IMR-90 (cell line): ENCODE results near the gene OR5A1.

Experiments used
- BHLHE40 ChIP-seq: fragments of 150-350 bp; IDR thresholded peaks from 2 replicates; pipeline ENCODE4 v1.6.1; 2016; ENCODE audit warnings: mild to moderate bottlenecking, low read depth, low read length
- CEBPB ChIP-seq: IDR thresholded peaks from 2 replicates; pipeline ENCODE4 v1.6.1; 2012; ENCODE audit warnings: low read depth, low read length, improper control_type of control experiment
- MAFK ChIP-seq: IDR thresholded peaks from 2 replicates; pipeline ENCODE4 v1.6.1; 2012; ENCODE audit warnings: low read depth, low read length, improper control_type of control experiment
- MAZ ChIP-seq: IDR thresholded peaks from 2 replicates; pipeline ENCODE4 v1.6.1; 2012; ENCODE audit warnings: low read depth, mild to moderate bottlenecking, low read length, improper control_type of control experiment, moderate library complexity, borderline replicate concordance
- MXI1 ChIP-seq: IDR thresholded peaks from 2 replicates; pipeline ENCODE4 v1.6.1; 2012; ENCODE audit warnings: low read depth, mild to moderate bottlenecking, low read length, moderate library complexity, borderline replicate concordance
- NFE2L2 ChIP-seq: fragments of 150-350 bp; IDR thresholded peaks from 2 replicates; pipeline ENCODE4 v1.6.1; 2016; ENCODE audit warnings: low read depth, mild to moderate bottlenecking, low read length
- POLR2A ChIP-seq: IDR thresholded peaks from 2 replicates; pipeline ENCODE4 v1.6.1; 2012; ENCODE audit warnings: mild to moderate bottlenecking, low read depth, low read length
- RAD21 ChIP-seq: IDR thresholded peaks from 2 replicates; pipeline ENCODE4 v1.6.1; 2012; ENCODE audit warnings: low read length, improper control_type of control experiment
- RFX5 ChIP-seq: IDR thresholded peaks from 2 replicates; pipeline ENCODE4 v1.8.0; 2012; ENCODE audit warnings: low read depth, mild to moderate bottlenecking, low read length, moderate library complexity
- SMC3 ChIP-seq: fragments of 150-350 bp; IDR thresholded peaks from 2 replicates; pipeline ENCODE4 v1.6.1; 2016; ENCODE audit warnings: low read depth, mild to moderate bottlenecking, antibody characterized with exemption, low read length, moderate library complexity
- TF ChIP-seq, protein P1 (sequence below): conservative IDR thresholded peaks from 2 replicates; pipeline ENCODE4 v1.5.1; 2012; ENCODE audit warnings: mild to moderate bottlenecking, low read depth, low read length, improper control_type of control experiment
- TF ChIP-seq, protein P2 (sequence below): fragments of 150-350 bp; IDR thresholded peaks from 2 replicates; pipeline ENCODE4 v1.6.1; 2016; ENCODE audit warnings: low read depth, mild to moderate bottlenecking, low read length, moderate library complexity, borderline replicate concordance
- TF ChIP-seq, protein P3 (sequence below): fragments of 150-350 bp; IDR thresholded peaks from 2 replicates; pipeline ENCODE4 v1.6.1; 2017; ENCODE audit warnings: mild to moderate bottlenecking, antibody characterized with exemption, low read length, low read depth

DNA sequence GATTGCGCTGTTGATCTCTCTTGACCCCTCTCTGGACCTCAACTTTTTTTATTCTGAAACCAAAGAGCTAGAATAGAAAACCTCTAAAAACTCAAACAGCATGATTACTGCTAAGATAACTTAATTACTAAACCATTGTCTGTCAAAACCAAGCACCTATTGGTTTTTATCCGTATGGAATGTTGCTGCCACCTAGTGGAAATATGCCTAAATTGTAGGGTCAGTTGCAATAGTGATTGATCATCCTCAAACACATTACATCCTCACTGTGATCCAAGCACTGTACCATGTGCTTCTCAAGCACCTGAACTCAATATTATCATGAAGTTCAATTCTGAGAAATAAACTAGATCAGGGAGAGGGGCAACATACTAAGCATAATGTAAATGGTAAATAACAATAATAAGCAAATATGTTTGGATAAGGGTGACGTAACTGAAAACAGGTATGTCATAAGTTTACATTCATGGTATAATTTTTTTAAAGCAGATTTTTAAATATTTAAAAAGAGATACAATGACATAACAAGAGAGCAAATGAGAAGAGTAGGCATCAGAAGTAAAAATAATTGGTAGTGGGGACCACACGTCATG is 6.2 kb upstream of the OR5A1 start:
- no peak for TF ChIP-seq POLR2A
- TF ChIP-seq, protein P1, sequence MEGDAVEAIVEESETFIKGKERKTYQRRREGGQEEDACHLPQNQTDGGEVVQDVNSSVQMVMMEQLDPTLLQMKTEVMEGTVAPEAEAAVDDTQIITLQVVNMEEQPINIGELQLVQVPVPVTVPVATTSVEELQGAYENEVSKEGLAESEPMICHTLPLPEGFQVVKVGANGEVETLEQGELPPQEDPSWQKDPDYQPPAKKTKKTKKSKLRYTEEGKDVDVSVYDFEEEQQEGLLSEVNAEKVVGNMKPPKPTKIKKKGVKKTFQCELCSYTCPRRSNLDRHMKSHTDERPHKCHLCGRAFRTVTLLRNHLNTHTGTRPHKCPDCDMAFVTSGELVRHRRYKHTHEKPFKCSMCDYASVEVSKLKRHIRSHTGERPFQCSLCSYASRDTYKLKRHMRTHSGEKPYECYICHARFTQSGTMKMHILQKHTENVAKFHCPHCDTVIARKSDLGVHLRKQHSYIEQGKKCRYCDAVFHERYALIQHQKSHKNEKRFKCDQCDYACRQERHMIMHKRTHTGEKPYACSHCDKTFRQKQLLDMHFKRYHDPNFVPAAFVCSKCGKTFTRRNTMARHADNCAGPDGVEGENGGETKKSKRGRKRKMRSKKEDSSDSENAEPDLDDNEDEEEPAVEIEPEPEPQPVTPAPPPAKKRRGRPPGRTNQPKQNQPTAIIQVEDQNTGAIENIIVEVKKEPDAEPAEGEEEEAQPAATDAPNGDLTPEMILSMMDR: peak; percentile 74
- TF ChIP-seq NFE2L2: no peak
- peak; percentile 65 for TF ChIP-seq RAD21
- no peak for TF ChIP-seq RFX5
- no peak for TF ChIP-seq MAFK
- no peak for TF ChIP-seq BHLHE40
- TF ChIP-seq, protein P2, sequence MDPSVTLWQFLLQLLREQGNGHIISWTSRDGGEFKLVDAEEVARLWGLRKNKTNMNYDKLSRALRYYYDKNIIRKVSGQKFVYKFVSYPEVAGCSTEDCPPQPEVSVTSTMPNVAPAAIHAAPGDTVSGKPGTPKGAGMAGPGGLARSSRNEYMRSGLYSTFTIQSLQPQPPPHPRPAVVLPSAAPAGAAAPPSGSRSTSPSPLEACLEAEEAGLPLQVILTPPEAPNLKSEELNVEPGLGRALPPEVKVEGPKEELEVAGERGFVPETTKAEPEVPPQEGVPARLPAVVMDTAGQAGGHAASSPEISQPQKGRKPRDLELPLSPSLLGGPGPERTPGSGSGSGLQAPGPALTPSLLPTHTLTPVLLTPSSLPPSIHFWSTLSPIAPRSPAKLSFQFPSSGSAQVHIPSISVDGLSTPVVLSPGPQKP: no peak
- no peak for TF ChIP-seq MXI1
- TF ChIP-seq, protein P3, sequence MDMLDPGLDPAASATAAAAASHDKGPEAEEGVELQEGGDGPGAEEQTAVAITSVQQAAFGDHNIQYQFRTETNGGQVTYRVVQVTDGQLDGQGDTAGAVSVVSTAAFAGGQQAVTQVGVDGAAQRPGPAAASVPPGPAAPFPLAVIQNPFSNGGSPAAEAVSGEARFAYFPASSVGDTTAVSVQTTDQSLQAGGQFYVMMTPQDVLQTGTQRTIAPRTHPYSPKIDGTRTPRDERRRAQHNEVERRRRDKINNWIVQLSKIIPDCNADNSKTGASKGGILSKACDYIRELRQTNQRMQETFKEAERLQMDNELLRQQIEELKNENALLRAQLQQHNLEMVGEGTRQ: no peak
- peak; percentile 33 for TF ChIP-seq SMC3
- peak; percentile 0; the same call in 1 of the 2 replicates for TF ChIP-seq CEBPB
- TF ChIP-seq MAZ: no peak
